ENCODE measurements around the gene DAP3. TPM values are rescaled to one million over a fixed set of nuclear protein-coding genes. Genes with fewer than 3 reads are reported as not detected.

DAP3 gene
- total RNA-seq, 1 experiment from 2014 or later = 136 TPM

- POLR2A ChIA-PET = no interaction called here
- Histone ChIP-seq H3K27me3 (ENCODE audit: control insufficient read depth, insufficient read depth, low read length) (no peaks in the 10 kb centered on the region), H3K9me3 (ENCODE audit: control insufficient read depth, insufficient read depth, low read depth, low read length) (no peaks in the 10 kb centered on the region; the same call in 1 of the 2 replicates), H3K27ac (ENCODE audit: low read length) (no peak overlapping the region), H3K4me1 (ENCODE audit: control insufficient read depth, insufficient read depth, low read length) (peaks cover 10% of the 10 kb centered on the region), H3K36me3 (ENCODE audit: control insufficient read depth, insufficient read depth, low read length) (peaks cover 13% of the 10 kb centered on the region), H3K4me3 (ENCODE audit: low read depth in 2 of 2, low read length in 2 of 2) (no peak overlapping the region)
- in situ Hi-C loops (cut with HindIII; ENCODE audit: low pct_unique_long_range_greater_than_20kb, low sequenced_read_pairs) = no loop called here
- BruUV-seq (replicated peaks) = no TSS peak
- no peak for ATAC-seq
- intact Hi-C loops (cut with micrococcal nuclease; ENCODE audit: unreplicated experiment) = no loop called here
- TF ChIP-seq CTCF (IDR thresholded peaks at IDR 0.05) = no peak
- TF ChIP-seq TCF7L2 (IDR thresholded peaks at IDR 0.05; ENCODE audit: low read depth, low read length) = no peak
- no peak for TF ChIP-seq REST (IDR thresholded peaks at IDR 0.05; ENCODE audit: insufficient read depth in 1 of 2, low read depth in 2 of 2, low read length in 1 of 2)
- TF ChIP-seq SIN3A (IDR thresholded peaks at IDR 0.05; ENCODE audit: borderline replicate concordance, insufficient read depth, low read depth, low read length) = no peak
- TF ChIP-seq POLR2AphosphoS5 (IDR thresholded peaks at IDR 0.05; ENCODE audit: low read depth, low read length) = no peak
- CTCF ChIA-PET = no interaction called here
- no peak for DNase-seq (ENCODE audit: low read depth, low spot score)
Measured at GRCh38 chr1:155691992-155692528, 3.2 kb downstream of the DAP3 start.

- DNase-seq (ENCODE audit: low read depth, low spot score) = no peak
- no peak overlapping the region for H3K27ac ChIP-seq (ENCODE audit: low read length)
- peaks cover 13% of the 10 kb centered on the region; the same call in 1 of the 2 replicates for H3K36me3 ChIP-seq (ENCODE audit: control insufficient read depth, insufficient read depth, low read length)
- ChIA-PET CTCF (no interaction called here), POLR2A (interaction anchor here (0.7 kb wide), 1 partner anchor 9 kb away, joined by 3 read pairs; no protein-coding TSS in a partner anchor)
- no peaks in the 10 kb centered on the region for H3K27me3 ChIP-seq (ENCODE audit: control insufficient read depth, insufficient read depth, low read length)
- BruUV-seq (replicated peaks) = no TSS peak
- intact Hi-C loops (cut with micrococcal nuclease; ENCODE audit: unreplicated experiment) (no loop called here), in situ Hi-C loops (cut with HindIII; ENCODE audit: low pct_unique_long_range_greater_than_20kb, low sequenced_read_pairs) (no loop called here)
- TF ChIP-seq TCF7L2 (IDR thresholded peaks at IDR 0.05; ENCODE audit: low read depth, low read length) (no peak), SIN3A (IDR thresholded peaks at IDR 0.05; ENCODE audit: borderline replicate concordance, insufficient read depth, low read depth, low read length) (no peak), REST (IDR thresholded peaks at IDR 0.05; ENCODE audit: insufficient read depth in 1 of 2, low read depth in 2 of 2, low read length in 1 of 2) (no peak), CTCF (IDR thresholded peaks at IDR 0.05) (no peak), POLR2AphosphoS5 (IDR thresholded peaks at IDR 0.05; ENCODE audit: low read depth, low read length) (no peak)
- no peaks in the 10 kb centered on the region; the same call in 1 of the 2 replicates for H3K9me3 ChIP-seq (ENCODE audit: control insufficient read depth, insufficient read depth, low read depth, low read length)
- no peak for ATAC-seq
- H3K4me3 ChIP-seq (ENCODE audit: low read depth in 2 of 2, low read length in 2 of 2) = no peak overlapping the region
- peaks cover 10% of the 10 kb centered on the region for H3K4me1 ChIP-seq (ENCODE audit: control insufficient read depth, insufficient read depth, low read length)
Measured at GRCh38 chr1:155694167-155694566, 5.3 kb downstream of the DAP3 start.
